Caco-2 (cell line): ENCODE measurements around the gene JMJD8. TPM values are rescaled to one million over a fixed set of nuclear protein-coding genes. Genes with fewer than 3 reads are reported as not detected.

ENCODE experiments used
- BruUV-seq: library from RNA; stranded (reverse); fragments of 400-500 nt; replicated peaks from 2 replicates; lab custom pipeline; 2021; lab: Mats Ljungman, UMichigan
- CTCF ChIA-PET: fragments of 300-600 bp; sonication (Branson Sonifier 250); formaldehyde crosslinking; loops from one replicate; lab custom pipeline; 2022; ENCODE audit warnings: antibody characterized with exemption; lab: Charles Lee
- POLR2A ChIA-PET: fragments of 300-600 bp; sonication (Branson Sonifier 250); formaldehyde crosslinking; loops from one replicate; lab custom pipeline; 2022; ENCODE audit warnings: antibody characterized with exemption; lab: Charles Lee
- DNase-seq, 2 experiments: peaks; one replicate each; pipeline versions ENCODE4 v3.0.0 to v3.0.0-alpha.2; 2020 to 2022
- H3K27me3 ChIP-seq: replicated peaks from 2 replicates; pipeline ENCODE4 v1.6.0; 2011; ENCODE audit warnings: low read length; ENCODE audit not compliant: control insufficient read depth, insufficient read depth
- H3K36me3 ChIP-seq: 2 replicates; pipeline ENCODE4 v1.5.1; 2011; ENCODE audit warnings: low read length; ENCODE audit not compliant: control insufficient read depth, insufficient read depth
- H3K4me1 ChIP-seq: fragments of 250-450 bp; sonication (Bioruptor Pico); 2 replicates; pipeline ENCODE4 v1.5.1; 2020; ENCODE audit warnings: mild to moderate bottlenecking
- H3K4me3 ChIP-seq: 2 replicates; pipeline ENCODE4 v1.5.1; 2011; ENCODE audit warnings: low read depth, mild to moderate bottlenecking, control low read depth, low read length
- H3K9me3 ChIP-seq: fragments of 250-450 bp; sonication (Bioruptor Pico); 2 replicates; pipeline ENCODE4 v1.5.1; 2020; ENCODE audit warnings: mild to moderate bottlenecking, moderate library complexity
- H3K27ac Mint-ChIP-seq: one replicate; pipeline ENCODE4 v1.8.0; 2022; ENCODE audit warnings: mixed read lengths; ENCODE audit not compliant: unreplicated experiment
- H3K27me3 Mint-ChIP-seq: one replicate; pipeline ENCODE4 v1.8.0; 2022; ENCODE audit warnings: mixed read lengths; ENCODE audit not compliant: insufficient read depth, unreplicated experiment
- H3K36me3 Mint-ChIP-seq: one replicate; pipeline ENCODE4 v1.8.0; 2022; ENCODE audit warnings: mild to moderate bottlenecking, mixed read lengths; ENCODE audit not compliant: insufficient read depth, unreplicated experiment
- H3K4me1 Mint-ChIP-seq: one replicate; pipeline ENCODE4 v1.8.0; 2022; ENCODE audit warnings: low read depth, mixed read lengths; ENCODE audit not compliant: unreplicated experiment
- H3K4me3 Mint-ChIP-seq: one replicate; pipeline ENCODE4 v1.8.0; 2022; ENCODE audit warnings: mild to moderate bottlenecking, moderate library complexity, mixed read lengths; ENCODE audit not compliant: unreplicated experiment
- H3K9me3 Mint-ChIP-seq: one replicate; pipeline ENCODE4 v1.8.0; 2022; ENCODE audit warnings: mixed read lengths; ENCODE audit not compliant: unreplicated experiment
- CTCF ChIP-seq, 2 experiments: fragments of 200-600 bp in 1 of 2; IDR thresholded peaks; 1 replicate in 1 of 2; 2 replicates in 1 of 2; pipeline versions ENCODE4 v1.5.1 to v1.8.0; 2011 to 2022; ENCODE audit warnings: antibody characterized with exemption in 1 of 2, control low read depth in 1 of 2, inconsistent platforms in 1 of 2, low read depth in 1 of 2, low read length in 1 of 2, mild to moderate bottlenecking in 1 of 2, moderate library complexity in 1 of 2; ENCODE audit not compliant: insufficient read depth in 1 of 2, severe bottlenecking in 1 of 2, unreplicated experiment in 1 of 2
- intact Hi-C: fragments of 100-400 bp; cut with micrococcal nuclease; formaldehyde crosslinking; loops from one replicate; pipeline ENCODE4 v1.10.0; 2022; ENCODE audit not compliant: unreplicated experiment
- total RNA-seq: library from RNA; stranded (reverse); gene quantifications from 2 replicates; pipeline ENCODE4 v1.2.3, GENCODE V29; 2022

The JMJD8 gene
- total RNA-seq, 1 experiment from 2014 or later, result 52.4 TPM

GRCh38 chr16:685967-686366 is 1.8 kb upstream of the JMJD8 start:
- peak; percentile 70 to 83 for DNase-seq
- Histone ChIP-seq H3K4me1 (peaks cover 34% of the 10 kb centered on the region), H3K36me3 (0 out of 2 replicates have a peak, but pooled peaks cover 4% of the 10 kb centered on the region), H3K4me3 (peak overlapping the region; percentile 86), H3K9me3 (no peaks in the 10 kb centered on the region), H3K27me3 (no peaks in the 10 kb centered on the region)
- TF ChIP-seq CTCF (IDR thresholded peaks at IDR 0.05; ENCODE audit: insufficient read depth in 1 of 2, low read depth in 1 of 2, low read length in 1 of 2, severe bottlenecking in 1 of 2, unreplicated experiment in 1 of 2), result peak; percentile 61 to 80
- Mint-ChIP-seq H3K36me3 (peaks cover 58% of the 10 kb centered on the region), H3K27me3 (no peaks in the 10 kb centered on the region), H3K4me1 (peaks cover 7% of the 10 kb centered on the region), H3K4me3 (peak overlapping the region; percentile 87), H3K27ac (peak overlapping the region; percentile 84), H3K9me3 (no peaks in the 10 kb centered on the region)
- no TSS peak for BruUV-seq
- CTCF ChIA-PET, result interaction anchor here (0.7 kb wide), 1 partner anchor 13 kb away, joined by 3 read pairs; no protein-coding TSS in a partner anchor
- intact Hi-C loops, result no loop called here
- POLR2A ChIA-PET, result no interaction called here

DNA sequence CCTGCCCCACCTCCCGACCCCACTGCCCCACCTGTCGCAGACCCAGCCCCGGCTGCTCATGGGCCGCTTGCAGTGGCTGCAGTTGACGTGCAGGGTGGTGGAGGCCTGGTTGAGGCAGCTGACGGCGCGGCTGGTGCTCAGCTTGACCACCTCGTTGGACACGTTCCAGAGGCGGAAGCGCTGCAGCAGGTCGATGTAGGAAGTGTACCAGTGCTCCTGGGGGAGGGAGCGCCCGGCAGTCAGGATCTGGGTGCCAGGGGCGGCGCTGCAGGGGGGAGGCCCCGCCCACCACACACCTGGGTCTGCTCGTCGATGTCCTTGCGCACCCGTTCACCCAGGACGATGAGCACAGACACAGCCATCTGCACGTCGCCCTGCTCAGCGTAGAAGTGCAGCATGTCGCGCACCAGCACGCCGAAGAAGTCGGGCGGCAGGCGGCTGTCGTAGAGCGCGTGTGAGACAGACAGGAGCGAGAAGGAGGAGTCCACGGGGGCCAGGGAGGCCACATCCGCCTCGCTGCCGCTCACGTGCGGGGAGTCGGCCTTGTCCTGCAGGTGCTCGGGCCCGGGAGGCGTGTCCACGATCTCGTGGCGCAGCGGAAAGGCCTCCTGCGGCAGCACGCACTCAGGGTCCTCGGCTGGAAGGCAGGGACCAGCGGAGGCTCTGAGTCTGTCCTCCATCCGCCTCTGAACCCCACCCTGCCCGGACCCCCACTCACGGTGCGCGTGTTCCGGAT is 995 bp upstream of the JMJD8 start:
- no peaks in the 10 kb centered on the region for H3K9me3 ChIP-seq

More for the DNA sequence above, 995 bp upstream of the JMJD8 start:
- intact Hi-C loops, result no loop called here
- peak overlapping the region; percentile 84 for H3K27ac Mint-ChIP-seq
- peaks cover 3% of the 10 kb centered on the region for H3K4me1 Mint-ChIP-seq
- H3K4me3 Mint-ChIP-seq, result peak overlapping the region; percentile 87
- peak; percentile 72 to 80 for DNase-seq
- Histone ChIP-seq H3K4me3 (peak overlapping the region; percentile 86), H3K27me3 (no peaks in the 10 kb centered on the region), H3K36me3 (0 out of 2 replicates have a peak, but pooled peaks cover 4% of the 10 kb centered on the region), H3K4me1 (peaks cover 30% of the 10 kb centered on the region)
- H3K36me3 Mint-ChIP-seq, result peaks cover 60% of the 10 kb centered on the region
- H3K9me3 Mint-ChIP-seq, result no peaks in the 10 kb centered on the region
- no peaks in the 10 kb centered on the region for H3K27me3 Mint-ChIP-seq
- no TSS peak for BruUV-seq
- no peak for TF ChIP-seq CTCF (IDR thresholded peaks at IDR 0.05; ENCODE audit: insufficient read depth in 1 of 2, low read depth in 1 of 2, low read length in 1 of 2, severe bottlenecking in 1 of 2, unreplicated experiment in 1 of 2)
- ChIA-PET CTCF (no interaction called here), POLR2A (interaction anchor here (1.1 kb wide), 1 partner anchor 35 kb away, joined by 4 read pairs; no protein-coding TSS in a partner anchor)
